Dermis microvascular lymphatic vessel endothelial cell (primary cell): Measurements from ENCODE around the gene TRIM39. TPM values are rescaled to one million over a fixed set of nuclear protein-coding genes. Genes with fewer than 3 reads are reported as not detected.
A peak's percentile ranks its signal among the peaks of the same experiment; 100 is the strongest.
"Not testable (repeated sequence)": the region's sequence is repeated elsewhere in the genome, so short reads cannot be mapped to it uniquely, and the experiment has no call there.

ENCODE experiments used
- DNase-seq, 2 donors: peaks; one replicate each; pipeline versions ENCODE4 v3.0.0 to v3.0.0-alpha.2; 2010; ENCODE audit warnings: low read depth in 2 of 2
- total RNA-seq: library from RNA; depleted of rRNA; stranded (reverse); fragments of >200 nt; gene quantifications from 2 replicates; pipeline ENCODE4 v1.2.1, GENCODE V29; 2014

The TRIM39 gene
- total RNA-seq, 1 donor from 2014 or later, result 7.6 TPM

- DNase-seq, result no peak
These were observed 34.9 kb downstream of the TRIM39 start for GRCh38 chr6:30361661-30362060.

DNA sequence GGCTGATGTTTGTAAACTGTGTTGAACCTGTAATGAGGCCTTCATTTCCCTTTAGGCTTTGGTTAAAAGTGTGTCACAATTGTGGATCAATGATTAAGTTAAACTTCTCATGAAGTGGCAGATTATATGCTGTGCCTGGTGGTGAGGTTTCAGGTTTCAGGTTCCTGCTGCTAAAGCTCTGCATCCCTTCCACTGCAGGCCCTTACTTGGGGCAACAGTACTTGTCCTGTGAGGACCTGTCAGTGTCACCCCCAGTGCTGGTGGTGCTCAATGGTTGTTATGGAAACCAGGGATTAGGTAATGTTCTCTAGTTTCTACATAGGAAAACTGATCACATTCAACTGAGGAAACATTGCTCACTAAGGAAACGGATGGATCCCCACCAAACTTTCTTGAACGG is 36.7 kb downstream of the TRIM39 start:
- DNase-seq, result no peak

DNA sequence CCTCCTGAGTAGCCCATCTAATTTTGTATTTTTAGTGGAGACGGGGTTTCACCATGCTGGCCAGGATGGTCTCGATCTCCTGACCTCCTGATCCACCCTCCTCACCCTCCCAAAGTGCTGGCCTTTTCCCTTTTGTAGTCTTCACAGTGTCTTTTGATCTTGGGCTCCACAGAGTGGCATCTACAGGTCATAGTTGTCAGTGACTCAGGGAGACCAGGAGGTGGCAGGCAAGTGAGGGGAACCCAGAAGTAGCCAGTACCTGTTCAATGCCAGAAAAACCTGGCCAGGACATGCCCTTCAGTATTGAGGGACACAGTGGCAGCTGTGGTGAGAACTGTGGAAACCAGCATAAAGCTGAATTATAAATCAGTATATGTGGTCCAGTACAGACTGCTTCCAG is 37.9 kb downstream of the TRIM39 start:
- no peak for DNase-seq

GRCh38 chr6:30369280-30369679 is 42.6 kb downstream of the TRIM39 start:
- not testable (repeated sequence) for DNase-seq

- peak; percentile 7 to 36 for DNase-seq
These were observed 51.7 kb downstream of the TRIM39 start for GRCh38 chr6:30378290-30378937.

DNA sequence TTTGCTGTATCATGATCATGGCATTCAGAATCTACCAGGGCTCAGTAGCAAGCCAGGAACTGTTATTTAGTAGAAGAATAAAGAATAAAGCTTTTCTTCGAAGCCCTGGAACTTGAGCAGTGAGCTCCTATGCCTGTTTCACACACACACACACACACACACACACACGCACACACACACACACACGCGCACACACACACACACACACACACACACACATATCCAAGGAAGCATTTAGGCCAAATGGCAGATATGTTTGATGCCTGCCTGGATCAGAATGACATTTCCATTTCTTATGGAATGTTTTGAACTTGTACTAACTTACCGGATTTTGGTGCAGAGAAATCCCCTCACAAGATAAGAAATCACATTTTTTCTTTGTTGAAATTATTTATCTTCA is 53.7 kb downstream of the TRIM39 start:
- DNase-seq, result no peak

DNA sequence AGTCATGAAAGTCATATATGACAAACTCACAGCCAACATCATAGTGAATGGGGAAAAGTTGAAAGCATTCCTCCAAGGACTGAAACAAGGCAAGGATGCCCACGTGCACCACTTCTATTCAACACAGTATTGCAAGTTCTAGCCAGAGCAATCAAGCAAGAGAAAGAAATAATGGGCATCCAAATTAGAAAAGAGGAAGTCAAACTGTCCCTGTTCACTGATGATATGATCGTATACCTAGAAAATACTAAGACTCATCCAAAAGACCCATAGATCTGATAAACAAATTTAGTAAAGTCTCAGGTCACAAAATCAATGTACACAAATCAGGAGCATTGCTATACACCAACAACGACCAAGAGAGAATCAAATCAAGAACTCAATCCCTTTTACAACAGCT is 59.4 kb downstream of the TRIM39 start:
- DNase-seq, result no peak

DNA sequence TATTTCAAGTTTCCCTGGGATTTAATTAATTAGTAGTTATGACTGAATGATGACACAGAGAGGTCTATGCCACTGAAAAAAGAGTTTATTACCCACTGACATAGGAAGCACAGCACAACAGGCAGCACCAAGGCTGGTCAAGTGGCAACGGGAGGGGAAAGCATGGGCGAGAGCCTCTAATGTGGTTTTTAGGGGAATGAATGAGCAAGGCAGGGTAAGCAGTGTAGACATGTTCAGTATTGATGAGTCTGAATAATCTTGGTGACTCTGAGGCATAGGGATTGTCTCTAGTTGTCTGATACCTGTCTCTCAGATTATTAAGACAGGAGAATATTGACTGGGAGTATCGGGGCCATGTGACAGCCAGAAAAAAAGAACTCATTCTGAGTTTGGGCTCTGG is 64.5 kb downstream of the TRIM39 start:
- no peak for DNase-seq

Other genes starting within 250 kb of the TRIM39 start
- gene TRIM31, start 213.8 kb upstream of the TRIM39 start, total RNA-seq, result not detected in 2 replicates
- not detected in 2 replicates for gene TRIM40, start 190.8 kb upstream of the TRIM39 start, total RNA-seq
- not detected in 2 replicates for gene TRIM10, start 165.7 kb upstream of the TRIM39 start, total RNA-seq
- gene TRIM15, start 163.4 kb upstream of the TRIM39 start, total RNA-seq, result not detected in 2 replicates
- gene TRIM26, start 113.5 kb upstream of the TRIM39 start, total RNA-seq, result 18.5 and 23.6 TPM in 2 replicates
- 15.7 and 19.8 TPM in 2 replicates for gene RPP21, start 18.2 kb downstream of the TRIM39 start, total RNA-seq
- 465 and 1,088 TPM in 2 replicates for gene HLA-E, start 162.6 kb downstream of the TRIM39 start, total RNA-seq
- 43.1 and 53.1 TPM in 2 replicates for gene GNL1, start 229.6 kb downstream of the TRIM39 start, total RNA-seq
- 2.2 and 2.5 TPM in 2 replicates for gene PRR3, start 230.4 kb downstream of the TRIM39 start, total RNA-seq
- gene ABCF1, start 244.5 kb downstream of the TRIM39 start, total RNA-seq, result 29.3 and 43.2 TPM in 2 replicates